ENCODE results near the gene FGD6. TPM values are rescaled to one million over a fixed set of nuclear protein-coding genes. Genes with fewer than 3 reads are reported as not detected.

The FGD6 gene
- total RNA-seq, 1 experiment from 2014 or later, result 18.2 TPM

DNA sequence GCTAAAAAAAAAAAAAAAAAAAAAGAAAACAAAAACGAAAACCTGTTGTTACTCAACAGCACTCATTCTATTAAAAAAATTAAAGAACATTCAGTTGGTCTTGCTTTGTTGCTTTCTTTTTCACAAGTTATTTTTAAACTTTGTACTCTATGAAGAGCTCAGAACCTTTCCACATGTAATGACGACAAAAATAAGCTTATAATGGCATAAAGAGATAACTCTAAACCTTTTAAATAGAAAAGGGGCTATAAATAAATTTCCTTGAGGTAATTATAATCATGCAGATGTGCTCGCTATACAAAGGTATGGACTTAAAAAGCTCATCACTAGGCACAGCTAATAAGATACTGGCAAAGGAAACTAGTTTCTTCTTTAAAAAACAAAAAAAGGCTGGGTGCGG is 157.3 kb downstream of the FGD6 start:
- ChIA-PET RAD21 (ENCODE audit: low non-redundant PET in 1 of 2, low total read pairs in 2 of 2, uncharacterized antibody in 2 of 2, unreplicated experiment in 2 of 2) (interaction anchor here in 1 of 2 experiments (0.6 kb wide), 1 partner anchor 168 kb away, joined by 3 read pairs; no protein-coding TSS in a partner anchor), POLR2A (no interaction called here), CTCF (interaction anchor here (1.2 kb wide), 1 partner anchor 14 kb away, joined by 5 read pairs; the partner anchor contains the start of gene NR2C1)
- DNase-seq (ENCODE audit: low read depth, low spot score) (no peak), ATAC-seq (no peak)
- H3K4me3 ChIP-seq (replicated peaks in 1 of 2; ENCODE audit: low read depth in 1 of 2, low read length in 2 of 2), result no peak overlapping the region
- H3K4me2 ChIP-seq (ENCODE audit: low read length), result no peak overlapping the region
- intact Hi-C loops (cut with micrococcal nuclease), result no loop called here
- H2AFZ ChIP-seq (ENCODE audit: low read depth, low read length, poor library complexity, severe bottlenecking), result no peak overlapping the region
- no TSS peak for BruUV-seq (replicated peaks)
- no peaks in the 10 kb centered on the region for H3K9me2 ChIP-seq (ENCODE audit: insufficient read depth)
- no peaks in the 10 kb centered on the region for H3K27me3 ChIP-seq (ENCODE audit: insufficient read depth, low read length)
- TF ChIP-seq SP1 (IDR thresholded peaks at IDR 0.05; ENCODE audit: low read depth) (no peak), EZH2phosphoT487 (IDR thresholded peaks at IDR 0.05; ENCODE audit: borderline replicate concordance) (no peak), CEBPB (IDR thresholded peaks at IDR 0.05; ENCODE audit: low read depth) (no peak), EZH2 (IDR thresholded peaks at IDR 0.05) (no peak), RAD21 (IDR thresholded peaks at IDR 0.05; ENCODE audit: low read depth) (no peak)
- TF ChIP-seq, protein P1, sequence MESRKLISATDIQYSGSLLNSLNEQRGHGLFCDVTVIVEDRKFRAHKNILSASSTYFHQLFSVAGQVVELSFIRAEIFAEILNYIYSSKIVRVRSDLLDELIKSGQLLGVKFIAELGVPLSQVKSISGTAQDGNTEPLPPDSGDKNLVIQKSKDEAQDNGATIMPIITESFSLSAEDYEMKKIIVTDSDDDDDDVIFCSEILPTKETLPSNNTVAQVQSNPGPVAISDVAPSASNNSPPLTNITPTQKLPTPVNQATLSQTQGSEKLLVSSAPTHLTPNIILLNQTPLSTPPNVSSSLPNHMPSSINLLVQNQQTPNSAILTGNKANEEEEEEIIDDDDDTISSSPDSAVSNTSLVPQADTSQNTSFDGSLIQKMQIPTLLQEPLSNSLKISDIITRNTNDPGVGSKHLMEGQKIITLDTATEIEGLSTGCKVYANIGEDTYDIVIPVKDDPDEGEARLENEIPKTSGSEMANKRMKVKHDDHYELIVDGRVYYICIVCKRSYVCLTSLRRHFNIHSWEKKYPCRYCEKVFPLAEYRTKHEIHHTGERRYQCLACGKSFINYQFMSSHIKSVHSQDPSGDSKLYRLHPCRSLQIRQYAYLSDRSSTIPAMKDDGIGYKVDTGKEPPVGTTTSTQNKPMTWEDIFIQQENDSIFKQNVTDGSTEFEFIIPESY (IDR thresholded peaks at IDR 0.05; ENCODE audit: extremely low read depth, insufficient replicate concordance, low read length), result no peak
- TF ChIP-seq, protein P2, sequence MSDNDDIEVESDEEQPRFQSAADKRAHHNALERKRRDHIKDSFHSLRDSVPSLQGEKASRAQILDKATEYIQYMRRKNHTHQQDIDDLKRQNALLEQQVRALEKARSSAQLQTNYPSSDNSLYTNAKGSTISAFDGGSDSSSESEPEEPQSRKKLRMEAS (IDR thresholded peaks at IDR 0.05), result no peak
- no peak overlapping the region for H3K27ac ChIP-seq (ENCODE audit: low read depth, low read length)
- H3K79me2 ChIP-seq (ENCODE audit: insufficient read depth, low read length), result 0 out of 2 replicates have a peak, but pooled peaks cover 2% of the 10 kb centered on the region
- no peaks in the 10 kb centered on the region for H3K9me3 ChIP-seq (ENCODE audit: control insufficient read depth in 1 of 2, insufficient read depth in 1 of 2, low read depth in 1 of 2, low read length in 2 of 2)
- peaks cover 4% of the 10 kb centered on the region; the same call in 1 of the 2 replicates for H4K20me1 ChIP-seq (ENCODE audit: insufficient read depth)
- H3K9ac ChIP-seq (ENCODE audit: low read length), result no peak overlapping the region
- peaks cover 32 to 46% of the 10 kb centered on the region in 2 experiments for H3K36me3 ChIP-seq (ENCODE audit: control insufficient read depth in 1 of 2, insufficient read depth in 2 of 2, low read length in 2 of 2)
- H3K4me1 ChIP-seq (ENCODE audit: control insufficient read depth in 1 of 2, insufficient read depth in 2 of 2, low read length in 2 of 2), result no peaks in the 10 kb centered on the region

GRCh38 chr12:95057424-95057823 is 159.8 kb downstream of the FGD6 start:
- POLR2A ChIA-PET, result interaction anchor here (0.8 to 1.4 kb wide), 2 partner anchors 9 to 16 kb away, joined by 3 to 5 read pairs; no protein-coding TSS in a partner anchor
- no peak for DNase-seq (ENCODE audit: low read depth, low spot score)
- CTCF ChIA-PET, result interaction anchor here (1.0 kb wide), 1 partner anchor 477 kb away, joined by 3 read pairs; no protein-coding TSS in a partner anchor
- TF ChIP-seq POLR2AphosphoS5 (IDR thresholded peaks at IDR 0.05; ENCODE audit: low read depth, low read length), result no peak
- no peak for TF ChIP-seq REST (IDR thresholded peaks at IDR 0.05; ENCODE audit: low read depth)
- TF ChIP-seq POLR2A (IDR thresholded peaks at IDR 0.05; ENCODE audit: borderline replicate concordance, extremely low read depth, insufficient read depth, insufficient read length), result no peak
- TF ChIP-seq FOSL1 (IDR thresholded peaks at IDR 0.05; ENCODE audit: low read depth), result no peak
- no peak for TF ChIP-seq SRF (IDR thresholded peaks at IDR 0.05; ENCODE audit: low read depth)
- TF ChIP-seq RAD21 (IDR thresholded peaks at IDR 0.05; ENCODE audit: low read depth), result no peak
- no peak for TF ChIP-seq SIN3A (IDR thresholded peaks at IDR 0.05; ENCODE audit: low read depth)
- TF ChIP-seq ATF3 (IDR thresholded peaks at IDR 0.05), result no peak
- no peak for TF ChIP-seq CBX3 (IDR thresholded peaks at IDR 0.05; ENCODE audit: low read depth)

More at GRCh38 chr12:95057424-95057823, 159.8 kb downstream of the FGD6 start:
- Histone ChIP-seq H3K79me2 (ENCODE audit: insufficient read depth, low read length) (no peaks in the 10 kb centered on the region), H3K9me2 (ENCODE audit: insufficient read depth) (no peaks in the 10 kb centered on the region), H4K20me1 (ENCODE audit: insufficient read depth) (peaks cover 4% of the 10 kb centered on the region; the same call in 1 of the 2 replicates), H3K27me3 (ENCODE audit: insufficient read depth, low read length) (no peaks in the 10 kb centered on the region), H2AFZ (ENCODE audit: low read depth, low read length, poor library complexity, severe bottlenecking) (no peak overlapping the region), H3K4me3 (replicated peaks in 1 of 2; ENCODE audit: low read depth in 1 of 2, low read length in 2 of 2) (no peak overlapping the region), H3K36me3 (ENCODE audit: control insufficient read depth in 1 of 2, insufficient read depth in 2 of 2, low read length in 2 of 2) (peaks cover 34 to 44% of the 10 kb centered on the region in 2 experiments), H3K9me3 (ENCODE audit: control insufficient read depth in 1 of 2, insufficient read depth in 1 of 2, low read depth in 1 of 2, low read length in 2 of 2) (no peaks in the 10 kb centered on the region), H3K9ac (ENCODE audit: low read length) (no peak overlapping the region), H3K4me1 (ENCODE audit: control insufficient read depth in 1 of 2, insufficient read depth in 2 of 2, low read length in 2 of 2) (no peaks in the 10 kb centered on the region), H3K4me2 (ENCODE audit: low read length) (no peak overlapping the region), H3K27ac (ENCODE audit: low read depth, low read length) (no peak overlapping the region)
- RAD21 ChIA-PET (ENCODE audit: low non-redundant PET in 1 of 2, low total read pairs in 2 of 2, uncharacterized antibody in 2 of 2, unreplicated experiment in 2 of 2), result no interaction called here
- intact Hi-C loops (cut with micrococcal nuclease), result no loop called here
- ATAC-seq, result no peak
- no TSS peak for BruUV-seq (replicated peaks)
